NCI-H69 (cell line): ENCODE data around the gene RABL3.
"Not testable (repeated sequence)": the region's sequence is repeated elsewhere in the genome, so short reads cannot be mapped to it uniquely, and the experiment has no call there.

ENCODE experiments used
- DNase-seq: peaks from one replicate; lab custom pipeline; 2025; lab: John Stamatoyannopoulos, UW

RABL3 gene

GRCh38 chr3:120745466-120745865, 3.1 kb upstream of the RABL3 start:
- no peak for DNase-seq

DNA sequence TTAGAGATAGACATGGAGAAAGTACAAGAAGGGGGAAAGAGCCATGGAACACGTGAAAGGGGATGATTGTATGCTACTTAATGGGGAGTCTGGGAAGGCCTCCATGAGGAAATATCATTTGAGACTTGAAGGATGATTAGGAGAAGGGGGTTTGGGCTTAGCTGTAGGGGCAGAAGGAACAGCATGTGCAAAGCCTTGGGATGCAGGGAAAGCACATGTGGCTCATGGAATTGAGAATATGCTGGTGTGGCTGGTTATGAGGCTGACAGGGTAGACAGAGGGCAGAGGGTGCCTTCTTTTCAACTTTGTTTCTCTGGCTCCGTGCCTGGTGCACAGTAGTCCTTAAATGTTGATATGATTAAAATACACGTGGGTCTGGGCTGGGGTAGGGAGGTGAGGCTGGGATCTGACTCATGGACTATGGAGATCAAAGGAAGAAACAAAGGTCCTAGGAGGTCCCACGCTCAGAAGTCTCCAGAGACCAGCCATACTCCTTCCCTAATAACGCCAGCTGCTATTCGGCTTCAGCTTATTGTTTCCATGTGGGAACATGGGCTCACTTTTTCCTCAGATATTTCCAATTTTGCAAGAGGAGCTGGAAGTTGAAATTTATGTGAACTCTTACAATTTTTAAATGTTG, 1.4 kb upstream of the RABL3 start:
- no peak for DNase-seq

DNA sequence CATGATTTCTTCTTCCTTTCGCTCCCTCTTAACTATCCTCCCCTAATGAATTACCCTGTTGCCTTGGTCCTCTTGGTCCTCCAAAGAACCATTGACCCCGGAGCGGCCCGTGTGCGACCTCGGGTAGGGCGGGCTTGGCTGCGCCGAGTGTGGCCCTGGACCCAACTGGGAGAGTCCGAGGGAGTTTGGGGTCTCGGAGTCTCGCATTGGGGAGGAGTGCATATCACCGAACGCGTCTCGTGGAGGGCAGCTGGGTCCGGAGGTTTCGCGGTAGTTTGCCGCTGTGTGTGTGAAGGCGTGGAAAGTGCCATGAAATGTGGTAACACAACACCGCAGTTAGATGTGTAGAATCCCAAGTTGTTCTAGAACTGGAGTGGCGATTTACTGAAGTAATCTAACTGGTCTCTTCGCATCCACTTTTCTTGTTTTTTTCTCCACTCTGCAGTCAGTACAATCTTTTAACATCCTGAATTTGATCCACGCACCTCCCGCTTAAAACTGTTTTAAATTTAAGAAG, 591 bp upstream of the RABL3 start:
- peak; percentile 50 for DNase-seq

GRCh38 chr3:120741837-120742197, 499 bp downstream of the RABL3 start:
- no peak for DNase-seq

DNA sequence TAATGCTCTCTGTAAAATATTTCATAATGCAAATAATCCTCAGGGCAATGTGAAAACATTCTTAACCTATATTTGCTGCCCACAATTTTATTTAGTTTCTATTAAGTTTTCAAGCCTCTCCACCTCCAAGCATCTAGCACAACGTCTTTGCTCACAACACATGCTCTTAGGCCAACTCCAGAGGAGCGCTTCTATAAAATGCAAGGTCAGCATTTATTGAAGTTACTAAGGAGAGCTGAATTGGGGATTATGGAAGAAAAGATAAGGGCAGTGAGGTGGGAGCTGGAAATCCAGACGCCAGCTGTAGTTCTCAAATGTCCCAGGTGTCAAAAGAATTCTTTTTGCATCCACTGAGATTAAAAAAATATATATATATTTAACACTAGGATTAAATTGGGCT, 996 bp downstream of the RABL3 start:
- DNase-seq: no peak

- DNase-seq: not testable (repeated sequence)
Measured at GRCh38 chr3:120738006-120738405, 4.3 kb downstream of the RABL3 start.

- no peak for DNase-seq
Measured at GRCh38 chr3:120730576-120731542, 11.5 kb downstream of the RABL3 start.

GRCh38 chr3:120726791-120727190, 15.5 kb downstream of the RABL3 start:
- DNase-seq: no peak

GRCh38 chr3:120719167-120719834, 23.0 kb downstream of the RABL3 start:
- peak; percentile 11 for DNase-seq

DNA sequence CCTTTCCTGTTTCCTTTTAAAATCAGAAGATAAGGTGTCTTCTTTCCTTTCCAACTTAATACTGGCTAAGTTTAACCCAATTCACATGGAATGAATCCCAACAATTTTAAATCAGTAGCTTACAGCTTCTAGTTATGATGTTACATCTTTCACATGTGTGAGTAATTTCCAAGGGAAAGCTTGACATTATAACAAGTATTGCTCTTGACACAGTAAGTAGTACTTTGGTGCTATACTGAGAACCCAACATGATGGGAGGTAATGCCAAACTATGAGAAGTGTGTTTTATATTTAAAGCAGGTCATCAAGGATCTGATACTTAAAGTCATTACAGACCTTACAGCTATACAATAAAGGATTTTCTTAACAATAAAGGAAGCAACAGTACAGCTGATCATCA, 29.1 kb downstream of the RABL3 start:
- no peak for DNase-seq

GRCh38 chr3:120710369-120710768, 31.9 kb downstream of the RABL3 start:
- no peak for DNase-seq

DNA sequence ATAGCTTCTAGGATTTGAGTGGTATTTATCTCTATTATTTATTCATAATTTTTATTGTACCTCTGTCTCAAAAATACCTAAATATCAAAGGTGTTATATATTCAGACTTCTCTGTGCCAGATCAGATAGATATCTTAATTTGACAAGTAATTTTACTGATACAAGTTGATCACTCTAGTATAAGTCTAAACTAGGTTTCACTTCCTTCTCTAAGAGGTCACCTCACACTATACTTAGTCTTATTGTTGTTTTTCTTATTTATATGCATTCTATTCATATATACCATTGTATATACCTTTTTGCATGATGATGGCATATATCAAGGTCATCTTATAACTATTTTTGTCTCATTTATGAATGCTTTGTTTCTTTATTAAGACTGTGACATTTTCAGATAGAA, 33.9 kb downstream of the RABL3 start:
- no peak for DNase-seq

DNA sequence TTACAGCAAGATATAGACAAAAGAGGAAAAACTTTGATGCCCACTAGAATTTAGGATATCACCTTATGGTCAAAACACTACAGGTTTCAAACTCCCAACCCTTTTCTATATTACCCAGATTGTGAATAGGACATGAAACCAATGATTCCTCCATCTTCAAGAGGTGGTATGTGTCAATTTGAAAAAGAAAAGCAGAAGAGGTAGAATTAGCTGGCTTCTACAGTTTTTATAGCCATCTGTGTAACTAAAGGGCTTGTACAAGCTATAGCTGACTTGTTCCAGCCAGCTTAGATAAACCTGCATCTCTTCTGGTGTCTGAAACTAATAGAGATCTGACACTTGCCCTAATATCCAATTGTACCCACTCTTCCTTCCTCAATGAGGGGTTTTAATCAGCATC, 35.4 kb downstream of the RABL3 start:
- no peak for DNase-seq

GRCh38 chr3:120705884-120706582, 36.3 kb downstream of the RABL3 start:
- no peak for DNase-seq

DNA sequence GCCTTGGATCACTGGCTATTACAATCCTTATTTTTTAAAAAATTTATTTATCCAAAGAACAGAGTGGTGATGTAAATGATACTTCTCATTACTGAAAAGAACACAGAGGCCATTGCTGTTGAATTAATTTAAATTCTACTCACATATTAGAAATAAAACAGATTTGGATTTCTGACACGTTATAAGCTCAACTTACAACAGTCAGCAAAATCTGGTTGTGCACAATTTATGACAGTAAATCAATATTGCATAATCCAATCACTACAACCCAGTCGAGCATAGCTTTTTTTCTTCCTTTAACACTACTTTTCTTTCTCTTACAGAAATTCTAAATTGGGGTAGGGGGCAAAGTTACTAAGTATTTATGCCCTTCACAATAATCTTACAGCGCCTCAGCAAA, 43.0 kb downstream of the RABL3 start:
- no peak for DNase-seq

- peak; percentile 83 for DNase-seq
Measured at GRCh38 chr3:120693439-120694171, 48.7 kb downstream of the RABL3 start.

- peak; percentile 0 for DNase-seq
Measured at GRCh38 chr3:120689395-120689794, 52.9 kb downstream of the RABL3 start.

- no peak for DNase-seq
Measured at GRCh38 chr3:120688121-120688520, 54.2 kb downstream of the RABL3 start.

DNA sequence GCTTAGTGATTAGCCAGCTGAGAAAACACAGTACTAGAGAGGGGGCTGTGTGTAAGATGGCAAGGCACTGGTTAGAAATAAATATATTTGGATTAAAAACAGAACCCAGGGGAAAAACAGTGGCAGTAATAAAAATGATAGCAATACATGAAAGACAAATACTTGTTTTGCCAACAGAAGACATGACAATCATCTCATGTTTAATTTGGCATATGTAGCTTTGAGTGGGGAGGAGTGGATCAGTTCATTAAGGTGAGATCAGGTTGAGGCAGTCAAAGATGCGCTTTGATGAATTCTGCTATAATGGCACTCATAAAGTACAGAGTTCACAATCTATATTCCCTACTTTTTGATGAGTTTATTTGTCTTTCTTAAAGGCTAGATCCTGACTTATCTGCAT, 56.9 kb downstream of the RABL3 start:
- DNase-seq: no peak

- no peak for DNase-seq
Measured at GRCh38 chr3:120684896-120685295, 57.4 kb downstream of the RABL3 start.

DNA sequence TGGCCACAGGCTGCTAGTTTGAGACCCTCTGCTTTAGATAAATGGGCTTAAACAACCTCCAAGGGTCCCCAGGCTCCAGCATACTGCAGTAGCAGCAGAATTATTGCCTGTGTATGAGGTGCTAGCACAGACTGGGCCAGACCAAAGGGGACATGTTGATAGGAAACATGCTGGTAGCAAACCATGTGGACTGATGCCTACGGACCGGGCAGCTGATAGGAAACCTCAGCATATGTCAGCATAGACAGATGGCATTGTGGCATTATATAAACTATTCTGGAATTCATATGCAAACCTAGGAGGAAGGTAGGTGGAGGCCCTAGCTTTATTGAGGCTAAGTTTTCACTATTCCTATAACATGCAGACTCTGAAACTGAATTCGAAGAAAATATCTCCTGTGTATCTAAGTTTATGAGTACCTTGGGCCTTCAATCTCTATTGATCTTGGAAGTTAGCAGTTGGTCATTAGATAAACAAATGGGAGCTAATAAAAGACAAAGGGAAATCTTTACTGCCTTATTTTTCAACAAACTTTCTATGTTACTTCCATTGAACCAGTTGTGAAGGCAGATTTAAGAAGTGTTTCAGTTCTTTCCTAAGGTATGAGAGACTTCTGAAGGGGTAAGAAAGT, 58.5 kb downstream of the RABL3 start:
- no peak for DNase-seq
